ENCODE results near the gene SBDS. TPM values are rescaled to one million over a fixed set of nuclear protein-coding genes. Genes with fewer than 3 reads are reported as not detected.
"Not testable (repeated sequence)": the region's sequence is repeated elsewhere in the genome, so short reads cannot be mapped to it uniquely, and the experiment has no call there.

SBDS gene
- total and polyA plus RNA-seq, 4 donors, result 67.5 to 108 (median 96.0) TPM

DNA sequence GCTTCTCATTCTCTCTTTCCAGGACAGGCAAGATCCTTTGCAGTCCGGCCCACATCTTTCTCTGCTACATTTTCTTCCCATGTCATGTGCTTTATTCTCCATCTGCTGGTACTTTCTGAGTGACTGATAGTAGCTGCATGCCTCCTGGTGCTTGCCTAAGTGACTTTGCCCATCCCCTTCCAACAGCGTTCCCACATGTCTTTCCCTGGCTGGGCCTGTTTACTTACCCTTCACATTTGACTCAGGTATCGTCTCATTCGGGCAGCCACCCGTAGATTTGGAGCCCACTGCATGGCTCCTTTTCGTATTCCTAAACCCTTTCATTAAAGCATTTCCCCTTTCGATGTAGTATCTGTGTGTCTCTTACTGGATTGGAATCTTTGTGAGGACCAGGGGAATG lies 25.9 kb upstream of the SBDS start:
- Histone ChIP-seq H3K27me3 (ENCODE audit: control insufficient read depth in 3 of 3, insufficient read depth in 3 of 3, low read length in 2 of 3) (no peaks in the 10 kb centered on the region), H3K4me3 (no peak overlapping the region), H3K36me3 (ENCODE audit: control insufficient read depth in 4 of 4, insufficient read depth in 4 of 4, low read length in 4 of 4) (peaks cover 13 to 27% (median 17%) of the 10 kb centered on the region in 4 donors), H3K27ac (ENCODE audit: low read depth in 1 of 2, low read length in 1 of 2) (no peak overlapping the region), H3K9ac (ENCODE audit: insufficient read depth in 1 of 2, low read length in 2 of 2) (no peak overlapping the region), H3K4me1 (ENCODE audit: control insufficient read depth in 5 of 5, insufficient read depth in 5 of 5, low read length in 5 of 5) (peaks cover 0 to 5% (median 0%) of the 10 kb centered on the region in 5 donors), H3K9me3 (ENCODE audit: control insufficient read depth in 4 of 4, insufficient read depth in 3 of 4, low read length in 3 of 4) (no peaks in the 10 kb centered on the region)
- ATAC-seq (ENCODE audit: insufficient read depth, low FRiP score), result no peak
- DNase-seq, result no peak
- 90 to 91% methylated on average over 7 of the region's 7 CpGs for WGBS, 2 donors
- TF ChIP-seq, protein P1, sequence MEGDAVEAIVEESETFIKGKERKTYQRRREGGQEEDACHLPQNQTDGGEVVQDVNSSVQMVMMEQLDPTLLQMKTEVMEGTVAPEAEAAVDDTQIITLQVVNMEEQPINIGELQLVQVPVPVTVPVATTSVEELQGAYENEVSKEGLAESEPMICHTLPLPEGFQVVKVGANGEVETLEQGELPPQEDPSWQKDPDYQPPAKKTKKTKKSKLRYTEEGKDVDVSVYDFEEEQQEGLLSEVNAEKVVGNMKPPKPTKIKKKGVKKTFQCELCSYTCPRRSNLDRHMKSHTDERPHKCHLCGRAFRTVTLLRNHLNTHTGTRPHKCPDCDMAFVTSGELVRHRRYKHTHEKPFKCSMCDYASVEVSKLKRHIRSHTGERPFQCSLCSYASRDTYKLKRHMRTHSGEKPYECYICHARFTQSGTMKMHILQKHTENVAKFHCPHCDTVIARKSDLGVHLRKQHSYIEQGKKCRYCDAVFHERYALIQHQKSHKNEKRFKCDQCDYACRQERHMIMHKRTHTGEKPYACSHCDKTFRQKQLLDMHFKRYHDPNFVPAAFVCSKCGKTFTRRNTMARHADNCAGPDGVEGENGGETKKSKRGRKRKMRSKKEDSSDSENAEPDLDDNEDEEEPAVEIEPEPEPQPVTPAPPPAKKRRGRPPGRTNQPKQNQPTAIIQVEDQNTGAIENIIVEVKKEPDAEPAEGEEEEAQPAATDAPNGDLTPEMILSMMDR (IDR thresholded peaks at IDR 0.05; ENCODE audit: control extremely low read depth, extremely low read depth), result no peak

DNA sequence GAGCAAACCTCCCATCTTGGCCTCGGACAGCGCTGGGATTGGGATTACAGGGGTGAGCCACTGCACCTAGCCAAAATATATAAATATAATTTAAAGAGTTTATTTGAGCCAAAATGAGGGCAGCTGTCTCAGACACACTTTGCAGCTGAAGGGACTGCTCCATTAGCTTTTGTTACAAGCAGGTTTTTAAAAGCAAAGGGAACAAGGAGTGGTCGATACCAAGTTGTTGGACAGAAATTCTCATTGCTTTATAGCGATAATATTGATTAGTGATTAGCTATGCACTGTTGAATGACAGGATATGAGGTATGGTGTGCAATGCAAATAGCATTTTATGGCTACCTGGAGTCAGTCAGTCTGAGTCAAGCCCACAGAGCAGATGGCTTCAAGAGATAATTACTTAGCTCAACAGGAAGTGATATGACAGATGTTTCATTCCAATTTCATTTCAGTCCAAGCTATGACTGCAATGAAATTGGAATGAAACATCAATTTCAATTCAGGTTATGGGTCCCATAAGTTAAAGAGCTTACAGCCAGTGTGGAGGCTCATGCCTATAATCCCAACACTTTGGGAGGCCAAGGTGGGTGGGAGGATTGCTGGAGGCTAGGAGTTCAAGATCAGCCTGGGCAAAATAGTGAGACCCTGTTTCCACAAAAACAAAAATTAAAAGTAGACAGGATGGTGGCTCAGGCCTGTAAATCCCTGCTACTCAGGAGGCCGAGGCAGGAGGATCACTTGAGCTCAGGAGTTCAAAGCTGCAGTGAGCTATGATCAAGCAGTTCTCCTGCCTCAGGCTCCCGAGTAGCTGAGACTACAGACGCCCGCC lies 24.4 kb upstream of the SBDS start:
- 83 to 86% methylated on average over 8 of the region's 8 CpGs for WGBS, 2 donors
- no peak for DNase-seq
- no peak for ATAC-seq (ENCODE audit: insufficient read depth, low FRiP score)
- H3K4me1 ChIP-seq (ENCODE audit: control insufficient read depth in 5 of 5, insufficient read depth in 5 of 5, low read length in 5 of 5), result peaks cover 0 to 5% (median 0%) of the 10 kb centered on the region in 5 donors
- no peak overlapping the region for H3K4me3 ChIP-seq
- H3K9ac ChIP-seq (ENCODE audit: insufficient read depth in 1 of 2, low read length in 2 of 2), result no peak overlapping the region
- H3K9me3 ChIP-seq (ENCODE audit: control insufficient read depth in 4 of 4, insufficient read depth in 3 of 4, low read length in 3 of 4), result no peaks in the 10 kb centered on the region
- peaks cover 12 to 27% (median 17%) of the 10 kb centered on the region in 4 donors for H3K36me3 ChIP-seq (ENCODE audit: control insufficient read depth in 4 of 4, insufficient read depth in 4 of 4, low read length in 4 of 4)
- H3K27me3 ChIP-seq (ENCODE audit: control insufficient read depth in 3 of 3, insufficient read depth in 3 of 3, low read length in 2 of 3), result no peaks in the 10 kb centered on the region
- H3K27ac ChIP-seq (ENCODE audit: low read depth in 1 of 2, low read length in 1 of 2), result no peak overlapping the region
- TF ChIP-seq, protein P1 (IDR thresholded peaks at IDR 0.05; ENCODE audit: control extremely low read depth, extremely low read depth), result no peak

DNA sequence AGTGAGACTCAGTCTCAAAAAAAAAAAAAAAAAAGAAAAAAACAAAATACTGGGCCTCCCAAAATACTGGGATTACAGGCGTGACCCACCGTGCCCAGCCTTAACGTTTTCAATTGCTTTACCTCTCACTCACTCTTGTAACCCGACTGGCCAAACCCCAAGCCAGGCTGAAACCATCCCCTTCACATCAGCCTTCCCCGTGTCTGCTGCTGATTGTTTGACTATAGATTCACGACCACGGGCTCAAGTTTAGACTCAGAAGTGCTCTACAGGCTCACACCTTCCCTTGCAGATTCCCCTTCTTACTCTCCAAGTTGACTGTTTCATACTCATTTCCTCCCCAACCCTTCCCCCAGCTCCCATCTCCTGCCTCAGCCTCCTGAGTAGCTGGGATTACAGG lies 23.6 kb upstream of the SBDS start:
- 73 to 80% methylated on average over 7 of the region's 7 CpGs for WGBS, 2 donors
- Histone ChIP-seq H3K4me3 (no peak overlapping the region), H3K9ac (ENCODE audit: insufficient read depth in 1 of 2, low read length in 2 of 2) (no peak overlapping the region), H3K36me3 (ENCODE audit: control insufficient read depth in 4 of 4, insufficient read depth in 4 of 4, low read length in 4 of 4) (peaks cover 12 to 27% (median 19%) of the 10 kb centered on the region in 4 donors), H3K27ac (ENCODE audit: low read depth in 1 of 2, low read length in 1 of 2) (no peak overlapping the region), H3K27me3 (ENCODE audit: control insufficient read depth in 3 of 3, insufficient read depth in 3 of 3, low read length in 2 of 3) (no peaks in the 10 kb centered on the region), H3K4me1 (ENCODE audit: control insufficient read depth in 5 of 5, insufficient read depth in 5 of 5, low read length in 5 of 5) (peaks cover 0 to 5% (median 0%) of the 10 kb centered on the region in 5 donors), H3K9me3 (ENCODE audit: control insufficient read depth in 4 of 4, insufficient read depth in 3 of 4, low read length in 3 of 4) (no peaks in the 10 kb centered on the region)
- DNase-seq (no peak), ATAC-seq (ENCODE audit: insufficient read depth, low FRiP score) (no peak)
- TF ChIP-seq, protein P1 (IDR thresholded peaks at IDR 0.05; ENCODE audit: control extremely low read depth, extremely low read depth), result no peak

DNA sequence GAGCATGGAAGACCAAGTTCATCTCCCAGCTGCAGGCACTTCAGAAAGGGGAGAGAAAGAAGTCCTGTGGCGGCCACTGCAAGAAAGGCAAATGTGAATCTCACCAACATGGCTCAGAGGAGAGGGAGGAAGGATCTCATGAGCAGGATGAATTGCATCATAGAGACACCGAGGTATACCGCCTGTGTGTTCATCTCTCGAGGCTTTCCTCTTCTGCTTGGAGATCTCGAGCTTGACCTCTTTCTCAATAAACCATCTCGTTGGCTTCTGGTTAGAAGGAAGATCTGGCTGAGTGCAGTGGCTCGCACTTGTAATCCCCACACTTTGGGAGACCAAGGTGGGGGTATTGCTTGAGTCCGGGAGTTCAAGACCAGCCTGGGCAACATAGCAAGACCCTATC lies 22.6 kb upstream of the SBDS start:
- not testable (repeated sequence) for H3K4me3 ChIP-seq; H3K27ac ChIP-seq (ENCODE audit: low read depth in 1 of 2, low read length in 1 of 2); DNase-seq; H3K27me3 ChIP-seq (ENCODE audit: control insufficient read depth in 3 of 3, insufficient read depth in 3 of 3, low read length in 2 of 3); H3K9ac ChIP-seq (ENCODE audit: insufficient read depth in 1 of 2, low read length in 2 of 2); ATAC-seq (ENCODE audit: insufficient read depth, low FRiP score); H3K9me3 ChIP-seq (ENCODE audit: control insufficient read depth in 4 of 4, insufficient read depth in 3 of 4, low read length in 3 of 4); H3K4me1 ChIP-seq (ENCODE audit: control insufficient read depth in 5 of 5, insufficient read depth in 5 of 5, low read length in 5 of 5)
- H3K36me3 ChIP-seq (ENCODE audit: control insufficient read depth in 4 of 4, insufficient read depth in 4 of 4, low read length in 4 of 4), result peaks cover 12 to 27% (median 19%) of the 10 kb centered on the region in 4 donors
- WGBS, 2 donors, result 36 to 80% methylated on average over 8 of the region's 8 CpGs

DNA sequence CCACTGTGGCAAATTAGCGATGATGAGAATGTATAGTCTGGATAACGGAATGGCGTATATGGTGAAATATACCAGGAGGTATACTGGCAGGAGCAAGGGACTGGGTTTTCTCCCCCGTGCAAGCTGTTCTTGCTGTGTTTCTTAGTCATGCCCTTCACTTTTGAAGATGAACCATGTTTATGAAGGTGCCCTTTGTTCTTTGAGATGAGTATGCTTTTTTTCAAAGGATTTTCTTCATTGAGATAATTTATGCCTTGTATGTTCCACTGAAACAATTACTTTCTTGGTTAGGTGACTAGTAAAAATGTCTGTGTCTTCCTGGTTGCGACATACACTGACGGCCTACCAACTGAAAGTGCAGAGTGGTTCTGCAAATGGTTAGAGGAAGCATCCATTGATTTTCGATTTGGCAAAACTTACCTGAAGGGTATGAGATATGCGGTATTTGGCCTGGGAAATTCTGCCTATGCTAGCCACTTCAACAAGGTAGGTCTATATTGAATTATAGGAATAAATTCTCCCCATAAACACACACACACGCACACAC lies 18.8 kb upstream of the SBDS start:
- not testable (repeated sequence) for H3K27ac ChIP-seq (ENCODE audit: low read depth in 1 of 2, low read length in 1 of 2); H3K9me3 ChIP-seq (ENCODE audit: control insufficient read depth in 4 of 4, insufficient read depth in 3 of 4, low read length in 3 of 4); H3K4me3 ChIP-seq; H3K4me1 ChIP-seq (ENCODE audit: control insufficient read depth in 5 of 5, insufficient read depth in 5 of 5, low read length in 5 of 5); ATAC-seq (ENCODE audit: insufficient read depth, low FRiP score); H3K9ac ChIP-seq (ENCODE audit: insufficient read depth in 1 of 2, low read length in 2 of 2); H3K27me3 ChIP-seq (ENCODE audit: control insufficient read depth in 3 of 3, insufficient read depth in 3 of 3, low read length in 2 of 3); DNase-seq
- 66 to 82% methylated on average over 9 of the region's 9 CpGs for WGBS, 2 donors
- H3K36me3 ChIP-seq (ENCODE audit: control insufficient read depth in 4 of 4, insufficient read depth in 4 of 4, low read length in 4 of 4), result peaks cover 4 to 16% (median 11%) of the 10 kb centered on the region in 4 donors

DNA sequence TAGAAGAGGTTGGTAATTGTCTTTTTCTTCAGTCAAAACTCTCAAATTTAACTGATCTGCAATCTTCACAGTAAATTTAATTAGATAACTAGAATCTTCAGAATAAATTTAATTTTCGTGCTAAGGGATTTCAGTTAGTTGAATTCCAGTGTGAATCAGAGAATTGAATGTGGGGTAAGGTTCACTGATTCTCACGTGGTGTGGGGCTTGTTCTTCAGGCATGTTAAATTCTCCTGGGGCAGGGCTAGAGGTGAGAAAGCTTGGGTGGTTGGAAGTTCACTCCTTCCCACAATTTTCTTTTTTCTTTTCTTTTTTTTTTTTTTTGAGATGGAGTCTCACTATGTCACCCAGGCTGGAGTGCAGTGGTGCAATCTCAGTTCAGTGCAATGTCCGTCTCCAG lies 14.3 kb upstream of the SBDS start:
- H3K27me3 ChIP-seq (ENCODE audit: control insufficient read depth in 3 of 3, insufficient read depth in 3 of 3, low read length in 2 of 3); DNase-seq; H3K9ac ChIP-seq (ENCODE audit: insufficient read depth in 1 of 2, low read length in 2 of 2); ATAC-seq (ENCODE audit: insufficient read depth, low FRiP score); H3K27ac ChIP-seq (ENCODE audit: low read depth in 1 of 2, low read length in 1 of 2); H3K4me3 ChIP-seq; H3K9me3 ChIP-seq (ENCODE audit: control insufficient read depth in 4 of 4, insufficient read depth in 3 of 4, low read length in 3 of 4); H3K4me1 ChIP-seq (ENCODE audit: control insufficient read depth in 5 of 5, insufficient read depth in 5 of 5, low read length in 5 of 5): not testable (repeated sequence)
- peaks cover 0 to 18% (median 13%) of the 10 kb centered on the region in 4 donors for H3K36me3 ChIP-seq (ENCODE audit: control insufficient read depth in 4 of 4, insufficient read depth in 4 of 4, low read length in 4 of 4)
- WGBS, 2 donors, result 92 to 95% methylated on average over 3 of the region's 3 CpGs

All from lung (tissue), 12 donors.